HEK293 (cell line): ENCODE results near the gene GMEB2.
A peak's percentile ranks its signal among the peaks of the same experiment; 100 is the strongest.

Source experiments
- CTCF ChIA-PET: fragments of 350-600 bp; formaldehyde crosslinking; extraction: SDS; loops from one replicate; lab custom pipeline; 2021; ENCODE audit warnings: antibody characterized with exemption; lab: Yijun Ruan, JAX
- POLR2A ChIA-PET: fragments of 300-600 bp; formaldehyde crosslinking; extraction: SDS; loops from one replicate; lab custom pipeline; 2020; ENCODE audit warnings: antibody characterized with exemption, inconsistent platforms; lab: Yijun Ruan, JAX
- H3K27ac ChIP-seq: fragments of 200-500 bp; sonication (Bioruptor generic); 2 replicates; pipeline ENCODE4 v1.5.1; 2014; ENCODE audit warnings: low read depth, low read length, control low read depth, inconsistent platforms; ENCODE audit errors: extremely low read depth
- H3K36me3 ChIP-seq, 2 experiments: fragments of 200-500 bp in 1 of 2; sonication (Bioruptor generic) in 1 of 2; 1 replicate in 1 of 2; 2 replicates in 1 of 2; pipeline ENCODE4 v1.5.1; 2014 to 2017; ENCODE audit warnings: inconsistent platforms in 2 of 2, low read length in 2 of 2; ENCODE audit not compliant: control insufficient read depth in 2 of 2, insufficient read depth in 1 of 2
- H3K4me1 ChIP-seq: fragments of 200-500 bp; sonication (Bioruptor generic); 2 replicates; pipeline ENCODE4 v1.5.1; 2014; ENCODE audit warnings: mild to moderate bottlenecking, low read length, inconsistent platforms; ENCODE audit not compliant: control insufficient read depth, insufficient read depth
- H3K4me3 ChIP-seq: 2 replicates; pipeline ENCODE4 v1.5.1; 2011; ENCODE audit warnings: low read depth, mild to moderate bottlenecking, control low read depth, low read length, moderate library complexity
- H3K9me3 ChIP-seq: fragments of 200-500 bp; sonication (Bioruptor generic); 2 replicates; pipeline ENCODE4 v1.5.1; 2014; ENCODE audit warnings: low read depth, low read length, inconsistent platforms; ENCODE audit not compliant: control insufficient read depth, insufficient read depth
- KLF10 ChIP-seq: fragments of 450-650 bp; IDR thresholded peaks from 2 replicates; pipeline ENCODE4 v1.5.1; 2018; ENCODE audit warnings: missing biosample characterization, mild to moderate bottlenecking, missing genetic modification characterization
- KLF8 ChIP-seq: fragments of 450-650 bp; formaldehyde crosslinking; IDR thresholded peaks from 2 replicates; pipeline ENCODE4 v1.5.1; 2016; ENCODE audit warnings: missing biosample characterization, missing genetic modification characterization
- MYNN ChIP-seq: fragments of 450-650 bp; formaldehyde crosslinking; IDR thresholded peaks from 2 replicates; pipeline ENCODE4 v1.5.1; 2016; ENCODE audit warnings: missing biosample characterization, missing genetic modification characterization, borderline replicate concordance
- SP3 ChIP-seq: fragments of 450-650 bp; formaldehyde crosslinking; IDR thresholded peaks from 2 replicates; pipeline ENCODE4 v1.5.1; 2016; ENCODE audit warnings: missing biosample characterization, missing genetic modification characterization
- YY1 ChIP-seq: fragments of 450-650 bp; formaldehyde crosslinking; IDR thresholded peaks from 2 replicates; pipeline ENCODE4 v1.5.1; 2018; ENCODE audit warnings: missing biosample characterization, missing genetic modification characterization
- ZBTB20 ChIP-seq: fragments of 450-650 bp; formaldehyde crosslinking; IDR thresholded peaks from 2 replicates; pipeline ENCODE4 v1.5.1; 2016; ENCODE audit warnings: missing biosample characterization, missing genetic modification characterization
- ZEB2 ChIP-seq: fragments of 450-650 bp; formaldehyde crosslinking; IDR thresholded peaks from 2 replicates; pipeline ENCODE4 v1.5.1; 2016; ENCODE audit warnings: missing biosample characterization, missing genetic modification characterization
- ZIC2 ChIP-seq: fragments of 450-650 bp; formaldehyde crosslinking; IDR thresholded peaks from 2 replicates; pipeline ENCODE4 v1.5.1; 2016; ENCODE audit warnings: missing biosample characterization, missing genetic modification characterization
- ZNF10 ChIP-seq: fragments of 450-650 bp; formaldehyde crosslinking; IDR thresholded peaks from 2 replicates; pipeline ENCODE4 v1.5.1; 2017; ENCODE audit warnings: missing biosample characterization, missing genetic modification characterization
- ZNF146 ChIP-seq: fragments of 450-650 bp; formaldehyde crosslinking; IDR thresholded peaks from 2 replicates; pipeline ENCODE4 v1.5.1; 2016; ENCODE audit warnings: missing biosample characterization, missing genetic modification characterization
- ZNF19 ChIP-seq: fragments of 450-650 bp; formaldehyde crosslinking; IDR thresholded peaks from 2 replicates; pipeline ENCODE4; 2016; ENCODE audit warnings: missing biosample characterization, missing genetic modification characterization, low read depth
- ZNF335 ChIP-seq: fragments of 450-650 bp; formaldehyde crosslinking; conservative IDR thresholded peaks from 2 replicates; pipeline ENCODE4 v1.5.1; 2016; ENCODE audit warnings: missing biosample characterization, missing genetic modification characterization
- ZNF341 ChIP-seq: fragments of 450-650 bp; formaldehyde crosslinking; IDR thresholded peaks from 2 replicates; pipeline ENCODE4; 2016; ENCODE audit warnings: low read depth, missing biosample characterization, missing genetic modification characterization
- ZNF37A ChIP-seq: fragments of 450-650 bp; IDR thresholded peaks from 2 replicates; pipeline ENCODE4 v1.5.1; 2018; ENCODE audit warnings: missing biosample characterization, missing genetic modification characterization
- ZNF530 ChIP-seq: fragments of 450-650 bp; formaldehyde crosslinking; IDR thresholded peaks from 2 replicates; pipeline ENCODE4 v1.5.1; 2016; ENCODE audit warnings: low read depth, missing biosample characterization, missing genetic modification characterization
- ZNF561 ChIP-seq: fragments of 450-650 bp; IDR thresholded peaks from 2 replicates; pipeline ENCODE4 v1.5.1; 2018; ENCODE audit warnings: missing biosample characterization, missing genetic modification characterization, borderline replicate concordance
- ZNF600 ChIP-seq: fragments of 450-650 bp; formaldehyde crosslinking; IDR thresholded peaks from 2 replicates; pipeline ENCODE4 v1.5.1; 2016; ENCODE audit warnings: missing biosample characterization, missing genetic modification characterization
- ZNF610 ChIP-seq: fragments of 450-650 bp; formaldehyde crosslinking; IDR thresholded peaks from 2 replicates; pipeline ENCODE4 v1.5.1; 2016; ENCODE audit warnings: missing biosample characterization, missing genetic modification characterization, borderline replicate concordance
- ZNF660 ChIP-seq: fragments of 450-650 bp; IDR thresholded peaks from 2 replicates; pipeline ENCODE4 v1.5.1; 2018; ENCODE audit warnings: missing biosample characterization, mild to moderate bottlenecking, missing genetic modification characterization
- ZNF792 ChIP-seq: fragments of 450-650 bp; formaldehyde crosslinking; IDR thresholded peaks from 2 replicates; pipeline ENCODE4 v1.5.1; 2016; ENCODE audit warnings: missing biosample characterization, missing genetic modification characterization
- ZNF837 ChIP-seq: fragments of 450-650 bp; formaldehyde crosslinking; IDR thresholded peaks from 2 replicates; pipeline ENCODE4 v1.5.1; 2016; ENCODE audit warnings: missing biosample characterization, missing genetic modification characterization
- TF ChIP-seq, protein P1 (sequence below): fragments of 450-650 bp; formaldehyde crosslinking; IDR thresholded peaks from 2 replicates; pipeline ENCODE4 v1.5.1; 2016; ENCODE audit warnings: missing biosample characterization, missing genetic modification characterization, low read depth
- TF ChIP-seq, protein P2 (sequence below): fragments of 450-650 bp; formaldehyde crosslinking; IDR thresholded peaks from 2 replicates; pipeline ENCODE4 v1.5.1; 2016; ENCODE audit warnings: missing biosample characterization, missing genetic modification characterization
- TF ChIP-seq, protein P3 (sequence below): fragments of 450-650 bp; formaldehyde crosslinking; IDR thresholded peaks from 2 replicates; pipeline ENCODE4 v1.5.1; 2016; ENCODE audit warnings: missing biosample characterization, missing genetic modification characterization
- TF ChIP-seq, protein P4 (sequence below): fragments of 450-650 bp; formaldehyde crosslinking; IDR thresholded peaks from 2 replicates; pipeline ENCODE4 v1.5.1; 2017; ENCODE audit warnings: missing biosample characterization, missing genetic modification characterization
- TF ChIP-seq, protein P5 (sequence below): fragments of 450-650 bp; formaldehyde crosslinking; conservative IDR thresholded peaks from 2 replicates; pipeline ENCODE4 v1.5.1; 2016; ENCODE audit warnings: low read depth, missing biosample characterization, missing genetic modification characterization

Gene GMEB2

DNA sequence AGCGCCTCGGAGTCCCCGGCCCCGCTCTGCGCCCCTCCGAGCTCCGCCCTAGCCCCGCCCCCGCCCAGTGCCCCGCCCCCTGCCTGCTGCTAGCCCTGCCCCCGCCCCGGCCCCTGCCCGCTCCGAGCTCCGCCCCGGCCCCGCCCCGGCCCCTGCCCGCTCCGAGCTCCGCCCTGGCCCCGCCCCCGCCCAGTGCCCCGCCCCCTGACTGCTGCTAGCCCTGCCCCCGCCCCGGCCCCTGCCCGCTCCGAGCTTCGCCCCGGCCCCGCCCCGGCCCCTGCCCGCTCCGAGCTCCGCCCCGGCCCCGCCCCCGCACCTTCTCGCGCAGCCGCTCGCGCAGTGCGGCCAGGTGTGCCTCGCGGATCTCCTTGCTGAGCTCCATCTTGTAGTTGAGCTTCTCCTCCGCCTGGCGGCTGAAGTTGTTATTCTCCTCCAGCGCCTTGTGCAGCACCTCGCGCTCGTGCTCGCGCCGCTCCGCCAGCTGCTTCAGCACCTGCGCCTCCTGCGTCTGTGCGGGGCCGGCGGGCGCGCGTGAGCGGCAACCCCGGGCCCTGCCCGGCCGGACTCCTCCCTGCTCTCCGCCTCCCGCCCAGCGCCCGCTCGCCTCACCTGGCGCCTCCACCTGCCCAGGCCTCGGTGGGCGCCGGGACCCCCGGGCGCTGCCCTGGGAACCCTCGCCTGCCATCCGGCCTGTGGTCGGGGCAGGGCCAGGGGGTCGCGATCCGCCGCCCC, 15.1 kb upstream of the GMEB2 start:
- Histone ChIP-seq H3K4me1 (peaks cover 3% of the 10 kb centered on the region; the same call in 1 of the 2 replicates), H3K9me3 (no peaks in the 10 kb centered on the region), H3K27ac (peak overlapping the region; percentile 64; the same call in 1 of the 2 replicates), H3K36me3 (no peaks in the 10 kb centered on the region), H3K4me3 (peak overlapping the region; percentile 32)
- ChIA-PET POLR2A (interaction anchor here (0.6 to 2.5 kb wide), 13 partner anchors 9 to 423 kb away, joined by 3 to 20 read pairs (median 4); partner anchors contain the start of genes ARFRP1, GMEB2, RTEL1 and STMN3), CTCF (interaction anchor here (0.7 to 1.4 kb wide), 5 partner anchors 10 to 223 kb away, joined by 3 to 4 read pairs (median 3); partner anchors contain the start of gene TPD52L2)
- TF ChIP-seq ZNF792 (tag by site-specific recombination) = no peak
- no peak for TF ChIP-seq ZNF19 (tag by site-specific recombination)
- TF ChIP-seq, protein P1, sequence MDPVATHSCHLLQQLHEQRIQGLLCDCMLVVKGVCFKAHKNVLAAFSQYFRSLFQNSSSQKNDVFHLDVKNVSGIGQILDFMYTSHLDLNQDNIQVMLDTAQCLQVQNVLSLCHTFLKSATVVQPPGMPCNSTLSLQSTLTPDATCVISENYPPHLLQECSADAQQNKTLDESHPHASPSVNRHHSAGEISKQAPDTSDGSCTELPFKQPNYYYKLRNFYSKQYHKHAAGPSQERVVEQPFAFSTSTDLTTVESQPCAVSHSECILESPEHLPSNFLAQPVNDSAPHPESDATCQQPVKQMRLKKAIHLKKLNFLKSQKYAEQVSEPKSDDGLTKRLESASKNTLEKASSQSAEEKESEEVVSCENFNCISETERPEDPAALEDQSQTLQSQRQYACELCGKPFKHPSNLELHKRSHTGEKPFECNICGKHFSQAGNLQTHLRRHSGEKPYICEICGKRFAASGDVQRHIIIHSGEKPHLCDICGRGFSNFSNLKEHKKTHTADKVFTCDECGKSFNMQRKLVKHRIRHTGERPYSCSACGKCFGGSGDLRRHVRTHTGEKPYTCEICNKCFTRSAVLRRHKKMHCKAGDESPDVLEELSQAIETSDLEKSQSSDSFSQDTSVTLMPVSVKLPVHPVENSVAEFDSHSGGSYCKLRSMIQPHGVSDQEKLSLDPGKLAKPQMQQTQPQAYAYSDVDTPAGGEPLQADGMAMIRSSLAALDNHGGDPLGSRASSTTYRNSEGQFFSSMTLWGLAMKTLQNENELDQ = no peak
- TF ChIP-seq, protein P2, sequence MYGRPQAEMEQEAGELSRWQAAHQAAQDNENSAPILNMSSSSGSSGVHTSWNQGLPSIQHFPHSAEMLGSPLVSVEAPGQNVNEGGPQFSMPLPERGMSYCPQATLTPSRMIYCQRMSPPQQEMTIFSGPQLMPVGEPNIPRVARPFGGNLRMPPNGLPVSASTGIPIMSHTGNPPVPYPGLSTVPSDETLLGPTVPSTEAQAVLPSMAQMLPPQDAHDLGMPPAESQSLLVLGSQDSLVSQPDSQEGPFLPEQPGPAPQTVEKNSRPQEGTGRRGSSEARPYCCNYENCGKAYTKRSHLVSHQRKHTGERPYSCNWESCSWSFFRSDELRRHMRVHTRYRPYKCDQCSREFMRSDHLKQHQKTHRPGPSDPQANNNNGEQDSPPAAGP (tag by site-specific recombination) = peak; percentile 23; the same call in 1 of the 2 replicates
- TF ChIP-seq SP3 = peak; percentile 45; the same call in 1 of the 2 replicates
- peak; percentile 53; the same call in 1 of the 2 replicates for TF ChIP-seq ZEB2 (tag by site-specific recombination)
- peak; percentile 6; the same call in 1 of the 2 replicates for TF ChIP-seq ZBTB20 (tag by site-specific recombination)
- TF ChIP-seq ZNF335 (tag by site-specific recombination) = 0 out of 2 replicates have a peak, but pooled peaks have one; percentile 21
- TF ChIP-seq, protein P3, sequence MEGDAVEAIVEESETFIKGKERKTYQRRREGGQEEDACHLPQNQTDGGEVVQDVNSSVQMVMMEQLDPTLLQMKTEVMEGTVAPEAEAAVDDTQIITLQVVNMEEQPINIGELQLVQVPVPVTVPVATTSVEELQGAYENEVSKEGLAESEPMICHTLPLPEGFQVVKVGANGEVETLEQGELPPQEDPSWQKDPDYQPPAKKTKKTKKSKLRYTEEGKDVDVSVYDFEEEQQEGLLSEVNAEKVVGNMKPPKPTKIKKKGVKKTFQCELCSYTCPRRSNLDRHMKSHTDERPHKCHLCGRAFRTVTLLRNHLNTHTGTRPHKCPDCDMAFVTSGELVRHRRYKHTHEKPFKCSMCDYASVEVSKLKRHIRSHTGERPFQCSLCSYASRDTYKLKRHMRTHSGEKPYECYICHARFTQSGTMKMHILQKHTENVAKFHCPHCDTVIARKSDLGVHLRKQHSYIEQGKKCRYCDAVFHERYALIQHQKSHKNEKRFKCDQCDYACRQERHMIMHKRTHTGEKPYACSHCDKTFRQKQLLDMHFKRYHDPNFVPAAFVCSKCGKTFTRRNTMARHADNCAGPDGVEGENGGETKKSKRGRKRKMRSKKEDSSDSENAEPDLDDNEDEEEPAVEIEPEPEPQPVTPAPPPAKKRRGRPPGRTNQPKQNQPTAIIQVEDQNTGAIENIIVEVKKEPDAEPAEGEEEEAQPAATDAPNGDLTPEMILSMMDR (tag by site-specific recombination) = peak; percentile 44
- TF ChIP-seq ZNF837 (tag by site-specific recombination) = no peak
- peak; percentile 28; the same call in 1 of the 2 replicates for TF ChIP-seq KLF10 (tag by site-specific recombination)
- TF ChIP-seq MYNN = no peak
- TF ChIP-seq ZNF600 (tag by site-specific recombination) = peak; percentile 29; the same call in 1 of the 2 replicates
- peak; percentile 89; the same call in 1 of the 2 replicates for TF ChIP-seq ZNF610
- TF ChIP-seq ZNF660 = no peak
- TF ChIP-seq ZNF37A (tag by site-specific recombination) = no peak
- TF ChIP-seq, protein P4, sequence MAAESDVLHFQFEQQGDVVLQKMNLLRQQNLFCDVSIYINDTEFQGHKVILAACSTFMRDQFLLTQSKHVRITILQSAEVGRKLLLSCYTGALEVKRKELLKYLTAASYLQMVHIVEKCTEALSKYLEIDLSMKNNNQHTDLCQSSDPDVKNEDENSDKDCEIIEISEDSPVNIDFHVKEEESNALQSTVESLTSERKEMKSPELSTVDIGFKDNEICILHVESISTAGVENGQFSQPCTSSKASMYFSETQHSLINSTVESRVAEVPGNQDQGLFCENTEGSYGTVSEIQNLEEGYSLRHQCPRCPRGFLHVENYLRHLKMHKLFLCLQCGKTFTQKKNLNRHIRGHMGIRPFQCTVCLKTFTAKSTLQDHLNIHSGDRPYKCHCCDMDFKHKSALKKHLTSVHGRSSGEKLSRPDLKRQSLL (tag by site-specific recombination) = peak; percentile 86
- TF ChIP-seq ZNF530 (tag by site-specific recombination) = no peak
- TF ChIP-seq YY1 (tag by site-specific recombination) = peak; percentile 43
- no peak for TF ChIP-seq ZNF10 (tag by site-specific recombination)
- TF ChIP-seq, protein P5, sequence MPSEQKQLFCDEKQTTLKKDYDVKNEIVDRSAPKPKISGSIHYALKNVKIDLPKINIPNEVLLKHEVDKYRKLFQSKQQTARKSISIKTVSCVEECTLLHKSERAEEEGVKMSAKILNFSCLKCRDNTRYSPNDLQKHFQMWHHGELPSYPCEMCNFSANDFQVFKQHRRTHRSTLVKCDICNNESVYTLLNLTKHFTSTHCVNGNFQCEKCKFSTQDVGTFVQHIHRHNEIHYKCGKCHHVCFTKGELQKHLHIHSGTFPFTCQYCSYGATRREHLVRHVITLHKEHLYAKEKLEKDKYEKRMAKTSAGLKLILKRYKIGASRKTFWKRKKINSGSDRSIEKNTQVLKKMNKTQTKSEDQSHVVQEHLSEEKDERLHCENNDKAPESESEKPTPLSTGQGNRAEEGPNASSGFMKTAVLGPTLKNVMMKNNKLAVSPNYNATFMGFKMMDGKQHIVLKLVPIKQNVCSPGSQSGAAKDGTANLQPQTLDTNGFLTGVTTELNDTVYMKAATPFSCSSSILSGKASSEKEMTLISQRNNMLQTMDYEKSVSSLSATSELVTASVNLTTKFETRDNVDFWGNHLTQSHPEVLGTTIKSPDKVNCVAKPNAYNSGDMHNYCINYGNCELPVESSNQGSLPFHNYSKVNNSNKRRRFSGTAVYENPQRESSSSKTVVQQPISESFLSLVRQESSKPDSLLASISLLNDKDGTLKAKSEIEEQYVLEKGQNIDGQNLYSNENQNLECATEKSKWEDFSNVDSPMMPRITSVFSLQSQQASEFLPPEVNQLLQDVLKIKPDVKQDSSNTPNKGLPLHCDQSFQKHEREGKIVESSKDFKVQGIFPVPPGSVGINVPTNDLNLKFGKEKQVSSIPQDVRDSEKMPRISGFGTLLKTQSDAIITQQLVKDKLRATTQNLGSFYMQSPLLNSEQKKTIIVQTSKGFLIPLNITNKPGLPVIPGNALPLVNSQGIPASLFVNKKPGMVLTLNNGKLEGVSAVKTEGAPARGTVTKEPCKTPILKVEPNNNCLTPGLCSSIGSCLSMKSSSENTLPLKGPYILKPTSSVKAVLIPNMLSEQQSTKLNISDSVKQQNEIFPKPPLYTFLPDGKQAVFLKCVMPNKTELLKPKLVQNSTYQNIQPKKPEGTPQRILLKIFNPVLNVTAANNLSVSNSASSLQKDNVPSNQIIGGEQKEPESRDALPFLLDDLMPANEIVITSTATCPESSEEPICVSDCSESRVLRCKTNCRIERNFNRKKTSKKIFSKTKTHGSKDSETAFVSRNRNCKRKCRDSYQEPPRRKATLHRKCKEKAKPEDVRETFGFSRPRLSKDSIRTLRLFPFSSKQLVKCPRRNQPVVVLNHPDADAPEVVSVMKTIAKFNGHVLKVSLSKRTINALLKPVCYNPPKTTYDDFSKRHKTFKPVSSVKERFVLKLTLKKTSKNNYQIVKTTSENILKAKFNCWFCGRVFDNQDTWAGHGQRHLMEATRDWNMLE (tag by site-specific recombination) = no peak
- TF ChIP-seq ZNF561 (tag by site-specific recombination) = peak; percentile 64; the same call in 1 of the 2 replicates
- TF ChIP-seq KLF8 (tag by site-specific recombination) = peak; percentile 19; the same call in 1 of the 2 replicates
- no peak for TF ChIP-seq ZNF146 (tag by site-specific recombination)
- TF ChIP-seq ZNF341 (tag by site-specific recombination) = no peak
- TF ChIP-seq ZIC2 (tag by site-specific recombination) = no peak
